ENCODE data around the gene TPPP2.

DNA sequence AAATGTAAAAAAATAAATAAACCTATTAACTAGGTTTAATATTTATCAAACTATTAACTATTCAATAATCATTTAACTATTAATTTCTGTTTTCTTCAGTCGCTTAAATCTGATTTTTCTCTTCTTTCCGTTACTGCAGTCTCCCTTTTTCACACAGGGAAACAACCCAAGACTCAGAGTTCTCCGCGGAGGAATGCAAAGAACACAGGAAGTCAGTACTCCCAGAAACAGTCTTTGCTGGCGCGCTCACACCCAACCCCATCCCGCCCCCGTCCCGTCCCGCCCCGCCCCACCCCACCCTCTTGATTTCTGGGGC lies 40.6 kb upstream of the TPPP2 start:
- TF ChIP-seq, protein P1, sequence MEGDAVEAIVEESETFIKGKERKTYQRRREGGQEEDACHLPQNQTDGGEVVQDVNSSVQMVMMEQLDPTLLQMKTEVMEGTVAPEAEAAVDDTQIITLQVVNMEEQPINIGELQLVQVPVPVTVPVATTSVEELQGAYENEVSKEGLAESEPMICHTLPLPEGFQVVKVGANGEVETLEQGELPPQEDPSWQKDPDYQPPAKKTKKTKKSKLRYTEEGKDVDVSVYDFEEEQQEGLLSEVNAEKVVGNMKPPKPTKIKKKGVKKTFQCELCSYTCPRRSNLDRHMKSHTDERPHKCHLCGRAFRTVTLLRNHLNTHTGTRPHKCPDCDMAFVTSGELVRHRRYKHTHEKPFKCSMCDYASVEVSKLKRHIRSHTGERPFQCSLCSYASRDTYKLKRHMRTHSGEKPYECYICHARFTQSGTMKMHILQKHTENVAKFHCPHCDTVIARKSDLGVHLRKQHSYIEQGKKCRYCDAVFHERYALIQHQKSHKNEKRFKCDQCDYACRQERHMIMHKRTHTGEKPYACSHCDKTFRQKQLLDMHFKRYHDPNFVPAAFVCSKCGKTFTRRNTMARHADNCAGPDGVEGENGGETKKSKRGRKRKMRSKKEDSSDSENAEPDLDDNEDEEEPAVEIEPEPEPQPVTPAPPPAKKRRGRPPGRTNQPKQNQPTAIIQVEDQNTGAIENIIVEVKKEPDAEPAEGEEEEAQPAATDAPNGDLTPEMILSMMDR (tag by site-specific recombination; IDR thresholded peaks at IDR 0.05): no peak
- TF ChIP-seq ZNF146 (tag by site-specific recombination; IDR thresholded peaks at IDR 0.05) (no peak), TCF7L2 (IDR thresholded peaks at IDR 0.05; ENCODE audit: borderline replicate concordance, low read depth, low read length) (no peak), ZNF501 (tag by site-specific recombination; IDR thresholded peaks at IDR 0.05) (no peak), RBAK (tag by site-specific recombination; IDR thresholded peaks at IDR 0.05) (no peak), ZNF600 (tag by site-specific recombination; IDR thresholded peaks at IDR 0.05) (no peak), GLIS1 (tag by site-specific recombination; IDR thresholded peaks at IDR 0.05) (no peak), ZNF416 (tag by site-specific recombination; IDR thresholded peaks at IDR 0.05) (no peak)
- TF ChIP-seq, protein P2, sequence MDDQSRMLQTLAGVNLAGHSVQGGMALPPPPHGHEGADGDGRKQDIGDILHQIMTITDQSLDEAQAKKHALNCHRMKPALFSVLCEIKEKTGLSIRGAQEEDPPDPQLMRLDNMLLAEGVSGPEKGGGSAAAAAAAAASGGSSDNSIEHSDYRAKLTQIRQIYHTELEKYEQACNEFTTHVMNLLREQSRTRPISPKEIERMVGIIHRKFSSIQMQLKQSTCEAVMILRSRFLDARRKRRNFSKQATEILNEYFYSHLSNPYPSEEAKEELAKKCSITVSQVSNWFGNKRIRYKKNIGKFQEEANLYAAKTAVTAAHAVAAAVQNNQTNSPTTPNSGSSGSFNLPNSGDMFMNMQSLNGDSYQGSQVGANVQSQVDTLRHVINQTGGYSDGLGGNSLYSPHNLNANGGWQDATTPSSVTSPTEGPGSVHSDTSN (CRISPR knock-in tag; IDR thresholded peaks at IDR 0.05): no peak
- TF ChIP-seq, protein P3, sequence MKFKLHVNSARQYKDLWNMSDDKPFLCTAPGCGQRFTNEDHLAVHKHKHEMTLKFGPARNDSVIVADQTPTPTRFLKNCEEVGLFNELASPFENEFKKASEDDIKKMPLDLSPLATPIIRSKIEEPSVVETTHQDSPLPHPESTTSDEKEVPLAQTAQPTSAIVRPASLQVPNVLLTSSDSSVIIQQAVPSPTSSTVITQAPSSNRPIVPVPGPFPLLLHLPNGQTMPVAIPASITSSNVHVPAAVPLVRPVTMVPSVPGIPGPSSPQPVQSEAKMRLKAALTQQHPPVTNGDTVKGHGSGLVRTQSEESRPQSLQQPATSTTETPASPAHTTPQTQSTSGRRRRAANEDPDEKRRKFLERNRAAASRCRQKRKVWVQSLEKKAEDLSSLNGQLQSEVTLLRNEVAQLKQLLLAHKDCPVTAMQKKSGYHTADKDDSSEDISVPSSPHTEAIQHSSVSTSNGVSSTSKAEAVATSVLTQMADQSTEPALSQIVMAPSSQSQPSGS (tag by site-specific recombination; IDR thresholded peaks at IDR 0.05; ENCODE audit: low read depth): no peak
